AG04450 (cell line): ENCODE measurements around the gene LAMA2. TPM values are rescaled to one million over a fixed set of nuclear protein-coding genes. Genes with fewer than 3 reads are reported as not detected.

Experiments used
- CTCF ChIA-PET: fragments of 300-600, 350-600 bp; formaldehyde crosslinking; extraction: SDS; loops from one replicate; lab custom pipeline; 2022; ENCODE audit warnings: antibody characterized with exemption, inconsistent platforms; lab: Charles Lee
- POLR2A ChIA-PET: fragments of 350-600 bp; formaldehyde crosslinking; extraction: SDS; loops from one replicate; lab custom pipeline; 2021; ENCODE audit warnings: antibody characterized with exemption, inconsistent platforms; lab: Yijun Ruan, JAX
- DNase-seq: peaks from one replicate; pipeline ENCODE4 v3.0.0-alpha.2; 2011; ENCODE audit warnings: low read depth, low spot score
- H3K27ac ChIP-seq: one replicate; pipeline ENCODE4 v1.5.1; 2012; ENCODE audit warnings: low read depth, low read length, control low read depth
- H3K27me3 ChIP-seq: one replicate; pipeline ENCODE4 v1.6.0; 2012; ENCODE audit warnings: low read length; ENCODE audit not compliant: control insufficient read depth, insufficient read depth
- H3K4me3 ChIP-seq: 2 replicates; pipeline ENCODE4 v1.5.1; 2011; ENCODE audit warnings: mild to moderate bottlenecking, low read depth, low read length, control low read depth
- H3K9me3 ChIP-seq: 2 replicates; pipeline ENCODE4 v1.5.1; 2012; ENCODE audit warnings: low read length; ENCODE audit not compliant: control insufficient read depth, insufficient read depth
- CTCF ChIP-seq: IDR thresholded peaks from 2 replicates; pipeline ENCODE4 v1.5.1; 2011; ENCODE audit warnings: low read depth, low read length, control low read depth, inconsistent platforms
- polyA plus RNA-seq: library from polyadenylated mRNA; depleted of rRNA; stranded (reverse); fragments of >200 nt; gene quantifications from 2 replicates; pipeline ENCODE4 v1.2.3, GENCODE V29; 2011

LAMA2 gene
- polyA plus RNA-seq, 1 experiment: 33.0 TPM

- CTCF ChIA-PET: no interaction called here
- H3K4me3 ChIP-seq: no peak overlapping the region
- H3K27ac ChIP-seq: no peak overlapping the region
- no peak for TF ChIP-seq CTCF
- POLR2A ChIA-PET: no interaction called here
- H3K9me3 ChIP-seq: no peaks in the 10 kb centered on the region
- no peaks in the 10 kb centered on the region for H3K27me3 ChIP-seq
- DNase-seq: no peak
Measured at GRCh38 chr6:129200151-129200550, 317.2 kb downstream of the LAMA2 start.

GRCh38 chr6:129203190-129203900 is 320.4 kb downstream of the LAMA2 start:
- no peak overlapping the region for H3K4me3 ChIP-seq
- TF ChIP-seq CTCF: no peak
- DNase-seq: no peak
- ChIA-PET POLR2A (no interaction called here), CTCF (no interaction called here)
- H3K9me3 ChIP-seq: no peaks in the 10 kb centered on the region
- H3K27me3 ChIP-seq: no peaks in the 10 kb centered on the region
- H3K27ac ChIP-seq: no peak overlapping the region

- DNase-seq: no peak
- ChIA-PET POLR2A (no interaction called here), CTCF (no interaction called here)
- H3K4me3 ChIP-seq: no peak overlapping the region
- H3K27me3 ChIP-seq: no peaks in the 10 kb centered on the region
- H3K9me3 ChIP-seq: no peaks in the 10 kb centered on the region
- no peak for TF ChIP-seq CTCF
- H3K27ac ChIP-seq: no peak overlapping the region
Measured at GRCh38 chr6:129206821-129207220, 323.9 kb downstream of the LAMA2 start.

GRCh38 chr6:129207832-129208231 is 324.9 kb downstream of the LAMA2 start:
- CTCF ChIA-PET: no interaction called here
- Histone ChIP-seq H3K27ac (no peak overlapping the region), H3K4me3 (no peak overlapping the region), H3K9me3 (no peaks in the 10 kb centered on the region), H3K27me3 (no peaks in the 10 kb centered on the region)
- no peak for TF ChIP-seq CTCF
- no peak for DNase-seq
- POLR2A ChIA-PET: interaction anchor here (0.7 kb wide), 1 partner anchor 100 kb away, joined by 3 read pairs; no protein-coding TSS in a partner anchor

GRCh38 chr6:129208415-129209034 is 325.6 kb downstream of the LAMA2 start:
- H3K27ac ChIP-seq: no peak overlapping the region
- no peaks in the 10 kb centered on the region for H3K9me3 ChIP-seq
- no peak overlapping the region for H3K4me3 ChIP-seq
- DNase-seq: no peak
- no peak for TF ChIP-seq CTCF
- H3K27me3 ChIP-seq: no peaks in the 10 kb centered on the region
- CTCF ChIA-PET: interaction anchor here (1.3 kb wide), 1 partner anchor 162 kb away, joined by 4 read pairs; no protein-coding TSS in a partner anchor
- POLR2A ChIA-PET: interaction anchor here (0.6 to 0.7 kb wide), 2 partner anchors 101 to 667 kb away, joined by 3 read pairs; no protein-coding TSS in a partner anchor
